Vagina (tissue), 2 donors: ENCODE results near the gene CSRP2. TPM values are rescaled to one million over a fixed set of nuclear protein-coding genes. Genes with fewer than 3 reads are reported as not detected.

Experiments
- DNase-seq, 2 donors: peaks; one replicate each; pipeline ENCODE4 v3.0.0-alpha.2; 2017; ENCODE audit errors: extremely low spot score in 2 of 2
- H3K27ac ChIP-seq: fragments of 200-600 bp; sonication (generic); one replicate; pipeline ENCODE4 v1.5.1; 2019
- H3K27me3 ChIP-seq: fragments of 200-600 bp; sonication (generic); one replicate; pipeline ENCODE4 v1.5.1; 2019
- H3K36me3 ChIP-seq, 2 donors: fragments of 200-600 bp; sonication (generic); one replicate each; pipeline ENCODE4 v1.5.1; 2017 to 2019
- H3K4me1 ChIP-seq: fragments of 200-600 bp; sonication (generic); one replicate; pipeline ENCODE4 v1.5.1; 2019
- H3K4me3 ChIP-seq, 2 donors: fragments of 200-600 bp; sonication (generic); 1 replicate in 1 of 2; 2 replicates in 1 of 2; pipeline ENCODE4 v1.5.1; 2016 to 2019
- H3K9me3 ChIP-seq: fragments of 200-600 bp; sonication (generic); one replicate; pipeline ENCODE4 v1.5.1; 2019
- CTCF ChIP-seq, 3 experiments: fragments of 450-650 bp in 2 of 3; fragments of 200-600 bp in 1 of 3; sonication (generic) in 1 of 3; IDR thresholded peaks; one replicate each; pipeline ENCODE4 v1.5.1; 2017 to 2019; ENCODE audit warnings: antibody characterized with exemption in 3 of 3, mild to moderate bottlenecking in 2 of 3, moderate library complexity in 2 of 3
- POLR2A ChIP-seq, 2 donors: fragments of 450-650 bp; IDR thresholded peaks; one replicate each; pipeline ENCODE4 v1.6.1; 2017; ENCODE audit warnings: antibody characterized with exemption in 2 of 2, mild to moderate bottlenecking in 2 of 2, moderate library complexity in 2 of 2
- POLR2AphosphoS5 ChIP-seq, 2 donors: sonication (generic); formaldehyde crosslinking; IDR thresholded peaks; one replicate each; pipeline ENCODE4 v1.9.0; 2017; ENCODE audit warnings: antibody characterized with exemption in 2 of 2, mild to moderate bottlenecking in 2 of 2, low read depth in 1 of 2; ENCODE audit not compliant: insufficient read depth in 1 of 2
- intact Hi-C: fragments of 100-400 bp; cut with DNase I; formaldehyde crosslinking; loops from one replicate; pipeline ENCODE4 v1.15.1; 2023
- total RNA-seq: library from RNA; depleted of rRNA; stranded (reverse); fragments of >200 nt; gene quantifications from one replicate; pipeline ENCODE4 v1.2.3, GENCODE V29; 2016

The CSRP2 gene
- total RNA-seq, 1 donor from 2014 or later: 42.0 TPM

DNA sequence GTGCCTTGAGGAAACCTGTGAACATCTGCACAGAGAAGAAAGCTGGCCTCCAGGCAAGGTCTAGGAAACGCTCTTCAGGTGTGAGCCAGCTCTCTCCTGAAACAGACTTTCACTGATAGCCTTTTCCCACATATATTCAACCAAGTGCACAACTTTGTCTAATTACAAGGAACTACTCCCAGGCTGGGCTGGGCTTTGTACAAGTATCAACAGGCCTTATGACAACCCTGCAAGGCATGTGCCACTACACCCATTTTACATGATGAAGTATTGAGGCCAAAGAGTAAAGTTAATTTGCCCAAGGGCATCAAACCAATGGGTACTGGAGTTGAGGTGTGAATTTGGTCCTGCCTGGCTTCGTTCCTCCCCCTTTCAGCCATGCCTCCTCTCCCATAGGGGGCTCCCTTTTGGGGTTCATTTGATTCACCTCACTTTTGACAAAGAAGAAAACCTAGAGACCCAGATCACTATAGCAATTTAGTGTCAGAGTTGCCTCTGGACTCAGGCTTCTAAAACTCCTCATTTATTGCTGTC, 2.1 kb downstream of the CSRP2 start:
- peak overlapping the region in 1 of 2 donors; percentile 73 for H3K4me3 ChIP-seq
- H3K27me3 ChIP-seq: no peaks in the 10 kb centered on the region
- TF ChIP-seq POLR2AphosphoS5 (IDR thresholded peaks at IDR 0.05; ENCODE audit: insufficient read depth in 1 of 2, low read depth in 1 of 2) (no peak), POLR2A (IDR thresholded peaks at IDR 0.05) (no peak), CTCF (IDR thresholded peaks at IDR 0.05) (no peak)
- intact Hi-C loops: no loop called here
- H3K27ac ChIP-seq: no peak overlapping the region
- no peaks in the 10 kb centered on the region for H3K9me3 ChIP-seq
- H3K4me1 ChIP-seq: peaks cover 57% of the 10 kb centered on the region
- DNase-seq: no peak
- no peaks in the 10 kb centered on the region for H3K36me3 ChIP-seq

DNA sequence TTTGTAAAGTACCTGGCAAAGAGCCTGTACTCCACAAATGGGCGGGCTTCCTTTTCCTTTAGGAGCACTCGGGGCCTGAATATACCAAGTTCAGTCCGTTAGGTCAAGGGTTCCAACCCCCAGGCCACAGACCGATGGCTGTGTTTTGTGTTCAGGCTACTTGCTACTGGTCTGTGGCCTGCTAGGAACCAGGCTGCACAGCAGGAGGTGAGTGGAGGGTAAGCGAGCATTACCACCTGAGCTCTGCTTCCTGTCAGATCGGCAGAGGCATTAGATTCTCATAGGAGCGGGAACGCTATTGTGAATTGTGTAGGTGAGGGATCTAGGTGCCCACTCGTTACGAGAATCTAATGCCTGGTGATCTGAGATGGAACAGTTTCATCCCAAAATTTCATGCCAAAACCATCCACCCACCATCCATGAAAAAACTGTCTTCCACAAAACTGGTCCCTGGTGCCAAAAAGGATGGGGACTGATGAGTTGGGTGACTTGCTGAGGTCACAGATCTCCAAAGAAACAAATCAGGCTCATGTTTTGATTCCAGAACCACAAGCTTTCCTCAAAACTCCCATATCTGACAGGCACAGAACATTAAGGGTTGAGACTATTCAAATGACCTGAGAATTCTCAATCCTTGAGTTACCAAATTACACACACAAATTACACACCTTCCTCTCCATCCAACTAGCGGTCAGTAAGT, 4.2 kb downstream of the CSRP2 start:
- no peak overlapping the region for H3K27ac ChIP-seq
- H3K4me1 ChIP-seq: peaks cover 51% of the 10 kb centered on the region
- H3K4me3 ChIP-seq: no peak overlapping the region
- no peaks in the 10 kb centered on the region for H3K36me3 ChIP-seq
- no peak for DNase-seq
- no peaks in the 10 kb centered on the region for H3K9me3 ChIP-seq
- intact Hi-C loops: no loop called here
- no peaks in the 10 kb centered on the region for H3K27me3 ChIP-seq
- no peak for TF ChIP-seq POLR2A (IDR thresholded peaks at IDR 0.05)

- Histone ChIP-seq H3K36me3 (no peaks in the 10 kb centered on the region), H3K27ac (no peak overlapping the region), H3K9me3 (no peaks in the 10 kb centered on the region), H3K4me1 (peaks cover 48% of the 10 kb centered on the region), H3K4me3 (no peak overlapping the region), H3K27me3 (no peaks in the 10 kb centered on the region)
- TF ChIP-seq CTCF (IDR thresholded peaks at IDR 0.05): no peak
- TF ChIP-seq POLR2A (IDR thresholded peaks at IDR 0.05): no peak
- TF ChIP-seq POLR2AphosphoS5 (IDR thresholded peaks at IDR 0.05; ENCODE audit: insufficient read depth in 1 of 2, low read depth in 1 of 2): no peak
- DNase-seq: no peak
- intact Hi-C loops: no loop called here
Measured at GRCh38 chr12:76874027-76874426, 4.8 kb downstream of the CSRP2 start.

DNA sequence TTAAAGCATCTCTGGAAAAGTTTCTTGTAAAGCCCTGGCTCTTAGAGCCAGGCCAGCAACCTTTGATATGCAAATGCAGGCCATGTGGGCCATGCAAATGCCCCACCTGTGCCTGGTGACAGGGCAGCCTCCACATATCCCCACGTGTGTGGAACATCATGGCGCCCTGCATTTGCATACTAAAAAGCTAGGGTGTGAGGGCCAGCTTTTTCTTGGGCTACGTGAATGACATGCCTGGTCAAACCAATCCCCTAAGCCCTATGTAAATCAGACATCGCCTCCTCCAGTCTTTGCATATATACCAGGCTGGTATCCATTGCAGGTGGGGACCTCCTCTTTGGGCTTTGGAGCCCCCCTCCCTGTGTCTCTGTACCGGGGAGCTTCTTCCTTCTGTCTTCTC, 6.4 kb downstream of the CSRP2 start:
- TF ChIP-seq CTCF (IDR thresholded peaks at IDR 0.05) (no peak), POLR2AphosphoS5 (IDR thresholded peaks at IDR 0.05; ENCODE audit: insufficient read depth in 1 of 2, low read depth in 1 of 2) (no peak)
- no peaks in the 10 kb centered on the region for H3K36me3 ChIP-seq
- no peak overlapping the region for H3K27ac ChIP-seq
- no peak overlapping the region for H3K4me3 ChIP-seq
- H3K4me1 ChIP-seq: peaks cover 36% of the 10 kb centered on the region
- H3K9me3 ChIP-seq: no peaks in the 10 kb centered on the region
- intact Hi-C loops: no loop called here
- DNase-seq: no peak
- H3K27me3 ChIP-seq: no peaks in the 10 kb centered on the region

DNA sequence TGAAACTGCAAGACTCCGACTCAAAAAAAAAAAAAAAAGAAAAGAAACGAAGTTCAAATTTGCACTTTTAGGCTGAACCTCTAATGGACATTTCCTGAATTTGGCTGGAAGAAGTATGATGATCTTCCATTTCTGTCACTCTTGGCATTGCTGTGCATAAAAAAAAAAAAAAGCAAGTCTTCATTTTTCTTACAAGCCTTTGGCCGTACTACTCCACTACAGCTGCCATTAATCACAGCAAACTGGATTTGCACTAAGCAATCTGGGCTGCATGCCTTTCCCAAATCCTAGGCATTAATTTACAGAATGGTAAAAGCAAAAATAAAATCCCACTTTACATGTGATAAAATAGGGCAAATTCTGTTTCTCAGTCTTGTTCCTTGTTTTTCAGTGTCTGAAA, 7.1 kb downstream of the CSRP2 start:
- H3K4me3 ChIP-seq: no peak overlapping the region
- TF ChIP-seq CTCF (IDR thresholded peaks at IDR 0.05): no peak
- TF ChIP-seq POLR2A (IDR thresholded peaks at IDR 0.05): no peak
- TF ChIP-seq POLR2AphosphoS5 (IDR thresholded peaks at IDR 0.05; ENCODE audit: insufficient read depth in 1 of 2, low read depth in 1 of 2): no peak
- H3K27ac ChIP-seq: no peak overlapping the region
- H3K9me3 ChIP-seq: no peaks in the 10 kb centered on the region
- H3K27me3 ChIP-seq: no peaks in the 10 kb centered on the region
- no peak for DNase-seq
- H3K36me3 ChIP-seq: no peaks in the 10 kb centered on the region
- intact Hi-C loops: no loop called here
- peaks cover 29% of the 10 kb centered on the region for H3K4me1 ChIP-seq
